Middle frontal gyrus (tissue), 1 donor: ENCODE data around the gene DECR2.
"Not testable (repeated sequence)": the region's sequence is repeated elsewhere in the genome, so short reads cannot be mapped to it uniquely, and the experiment has no call there.

Experiments used
- DNase-seq: peaks from one replicate; pipeline ENCODE4 v3.0.0-alpha.2; 2015; ENCODE audit warnings: low spot score; ENCODE audit errors: extremely low spot score

DECR2 gene, protein sequence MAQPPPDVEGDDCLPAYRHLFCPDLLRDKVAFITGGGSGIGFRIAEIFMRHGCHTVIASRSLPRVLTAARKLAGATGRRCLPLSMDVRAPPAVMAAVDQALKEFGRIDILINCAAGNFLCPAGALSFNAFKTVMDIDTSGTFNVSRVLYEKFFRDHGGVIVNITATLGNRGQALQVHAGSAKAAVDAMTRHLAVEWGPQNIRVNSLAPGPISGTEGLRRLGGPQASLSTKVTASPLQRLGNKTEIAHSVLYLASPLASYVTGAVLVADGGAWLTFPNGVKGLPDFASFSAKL

DNA sequence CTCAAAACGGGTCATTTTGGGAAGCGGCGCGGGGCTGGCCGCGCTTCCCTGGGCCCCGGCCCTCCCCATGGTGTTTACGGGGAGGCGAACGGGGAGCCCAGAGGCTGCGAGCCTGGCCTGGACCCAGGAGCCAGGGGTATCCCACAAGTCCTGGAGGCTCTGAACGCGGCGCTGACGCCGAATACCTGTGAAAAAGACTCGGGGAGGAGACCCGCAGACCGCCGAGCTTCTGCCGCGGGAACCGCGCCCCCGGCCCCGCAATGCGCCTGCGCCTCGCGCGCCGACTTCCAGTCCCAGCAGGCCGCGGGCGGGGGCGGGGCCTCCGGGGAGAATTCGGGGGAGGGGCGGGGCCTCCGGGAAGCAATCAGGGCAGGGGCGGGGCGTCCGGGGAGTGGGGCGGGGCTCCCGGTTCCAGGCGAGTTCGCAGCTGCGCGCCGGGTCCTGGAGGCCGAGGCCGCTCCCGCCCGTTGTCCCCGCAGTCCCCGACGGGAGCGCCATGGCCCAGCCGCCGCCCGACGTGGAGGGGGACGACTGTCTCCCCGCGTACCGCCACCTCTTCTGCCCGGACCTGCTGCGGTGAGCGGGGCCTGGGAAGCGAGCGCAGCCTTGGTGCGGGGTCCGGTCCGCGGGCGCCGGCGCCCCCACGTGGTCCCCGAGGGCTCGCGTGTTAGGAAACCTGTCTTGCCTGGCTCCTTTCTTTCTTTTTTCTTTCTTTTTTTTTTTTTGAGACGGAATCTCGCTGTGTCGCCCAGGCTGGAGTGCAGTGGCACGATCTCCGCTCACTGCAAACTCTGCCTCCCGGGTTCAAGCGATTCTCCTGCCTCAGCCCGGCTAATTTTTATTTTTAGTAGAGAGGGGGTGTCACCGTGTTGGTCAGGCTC lies at the start of gene DECR2:
TSS of gene DECR2 (plus strand) at position 418 of the 881 bp plus-strand sequence. CDS start at position 497, 79 bp downstream.
- peak; percentile 78 for DNase-seq

DNA sequence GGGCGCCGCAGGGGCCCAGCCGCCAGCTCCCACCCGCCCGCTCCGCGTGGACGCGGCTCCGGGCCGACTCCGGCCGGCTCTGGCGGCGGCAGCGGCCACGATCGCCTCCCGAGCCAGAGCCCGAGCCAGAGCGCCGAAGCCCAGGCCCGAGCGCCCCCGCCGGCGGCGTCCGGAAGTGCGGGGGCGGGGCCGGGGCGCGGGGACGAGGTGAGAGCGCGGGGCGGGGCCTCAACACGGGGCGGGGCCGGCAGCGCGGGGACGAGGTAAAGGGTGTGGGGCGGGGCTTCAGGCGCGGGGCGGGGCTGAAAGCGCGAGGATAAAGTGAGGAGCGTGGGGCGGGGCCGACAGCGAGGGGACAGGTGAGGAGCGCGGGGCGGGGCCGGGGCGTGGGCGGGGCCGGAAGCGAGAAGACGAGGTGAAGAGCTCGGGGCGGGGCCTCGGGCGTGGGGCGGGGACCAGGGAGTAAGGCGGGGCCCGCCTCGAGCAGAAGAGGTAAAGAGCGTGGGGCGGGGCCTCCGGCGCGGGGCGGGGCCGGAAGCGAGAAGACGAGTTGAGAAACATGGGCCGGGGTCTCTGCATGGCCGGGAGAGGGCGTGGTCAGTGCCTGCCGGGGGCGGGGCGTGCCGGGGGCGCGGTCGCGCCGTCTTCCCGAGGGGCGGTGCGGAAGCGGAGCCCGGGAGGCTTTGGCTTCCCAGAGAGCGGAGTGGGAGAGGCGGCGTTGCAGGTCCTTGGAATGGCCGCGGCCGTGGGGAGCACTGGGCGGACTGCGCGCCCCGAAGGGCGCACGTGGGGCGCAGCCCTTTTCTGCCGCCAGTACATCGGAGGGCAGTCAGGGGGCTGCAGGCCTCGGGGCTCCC lies 48.9 kb upstream of the DECR2 start, which contains the start of gene AXIN1:
TSS of gene AXIN1 (minus strand) at position 177 of the 857 bp plus-strand sequence. CDS start 5,698 bp downstream, outside the sequence.
- DNase-seq: peak; percentile 79

DNA sequence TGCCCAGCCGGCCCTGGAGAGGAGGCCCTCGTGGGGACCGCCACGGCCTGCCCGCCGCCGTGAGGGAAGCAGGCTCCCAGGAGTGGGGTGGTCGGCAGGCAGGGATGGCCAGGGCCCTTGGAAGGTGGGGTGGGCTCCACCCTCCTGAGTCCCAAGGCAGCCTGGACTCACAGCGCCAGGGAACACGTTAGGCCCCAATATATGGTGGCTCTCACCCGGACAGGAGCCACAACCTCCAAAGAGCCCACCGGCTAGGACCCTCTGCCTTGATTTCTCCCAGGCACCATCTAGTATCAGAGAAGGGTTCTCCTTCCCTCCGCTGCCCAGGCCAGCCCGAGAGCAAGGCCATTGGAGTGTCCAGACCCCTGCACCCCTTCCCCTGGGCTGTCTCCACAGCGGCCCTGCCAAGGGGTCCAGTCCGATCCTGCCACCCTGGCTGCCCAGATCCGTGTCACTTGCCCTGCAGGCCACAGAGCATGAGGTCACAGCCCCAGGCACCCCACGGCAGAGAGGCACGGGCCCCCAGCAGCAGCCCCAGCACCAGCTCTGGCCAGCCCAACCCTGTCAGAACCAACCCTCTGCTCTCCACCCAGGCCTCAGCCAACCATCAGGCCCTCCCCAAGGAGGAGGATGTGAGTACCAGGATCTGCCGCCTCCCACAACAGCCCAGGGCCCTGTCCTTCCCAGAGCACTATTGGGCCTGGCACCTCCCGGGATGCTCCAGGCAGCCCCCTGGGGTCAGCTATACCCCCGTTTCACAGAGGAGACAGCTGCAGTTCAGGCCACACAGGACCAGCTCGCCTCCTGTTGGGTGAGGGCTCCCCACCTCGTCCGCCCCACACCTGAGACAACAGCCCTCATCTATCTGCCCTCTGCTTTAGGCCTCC lies 48.0 kb upstream of the DECR2 start:
- no peak for DNase-seq

DNA sequence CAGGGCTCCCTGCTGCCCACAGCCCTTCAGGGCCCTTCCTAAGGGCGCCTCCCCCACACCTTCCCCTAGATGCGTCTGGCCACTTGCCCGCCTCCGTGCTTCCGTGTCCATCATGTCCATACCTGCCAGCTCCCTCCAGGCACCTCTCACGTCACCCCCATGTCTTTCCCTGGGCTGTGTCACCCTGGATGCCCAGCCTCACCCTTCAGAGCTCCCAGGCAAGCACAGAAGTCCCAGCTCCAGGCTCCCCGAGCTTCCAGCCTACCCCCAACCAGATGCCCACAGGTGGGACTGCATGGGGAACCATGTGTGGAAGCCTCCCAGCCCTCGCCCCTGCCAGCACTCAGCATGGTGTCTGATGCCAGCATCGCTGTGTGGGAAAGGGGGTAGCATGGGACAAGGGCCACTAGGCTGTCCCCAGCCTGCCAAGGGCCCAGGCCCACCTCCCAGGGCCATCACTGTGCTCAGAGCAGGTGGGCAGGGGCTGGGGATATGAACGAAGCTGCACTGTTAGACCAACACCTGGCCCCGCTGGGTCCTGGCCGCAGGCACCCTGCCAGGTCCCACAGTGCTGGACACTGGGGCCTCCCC lies 47.3 kb upstream of the DECR2 start:
- no peak for DNase-seq

DNA sequence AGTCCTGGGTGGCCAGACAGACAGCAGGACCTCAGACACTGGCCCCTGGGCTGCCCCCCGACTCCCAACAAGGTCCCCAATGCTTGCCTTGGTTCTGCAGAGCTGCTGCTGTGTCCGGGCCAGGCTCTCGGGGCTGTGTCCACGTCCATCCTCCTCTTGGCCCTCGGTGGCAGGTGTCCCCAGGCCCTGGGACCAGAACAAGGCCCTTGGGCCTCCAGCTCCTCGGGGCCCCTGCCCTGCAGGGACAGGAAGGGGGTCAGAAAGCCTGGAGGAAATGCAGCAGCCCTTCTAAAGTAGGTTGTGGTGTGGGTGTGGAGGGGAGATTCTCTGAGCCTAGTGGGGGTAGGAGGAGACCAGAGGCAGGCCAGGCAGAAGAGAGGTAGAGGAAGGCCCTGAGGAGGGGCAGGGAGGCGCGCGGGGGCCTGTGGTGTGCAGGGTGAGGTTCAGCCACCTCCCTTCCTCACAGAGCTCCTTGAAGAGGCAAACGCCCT lies 46.7 kb upstream of the DECR2 start:
- DNase-seq: no peak

DNA sequence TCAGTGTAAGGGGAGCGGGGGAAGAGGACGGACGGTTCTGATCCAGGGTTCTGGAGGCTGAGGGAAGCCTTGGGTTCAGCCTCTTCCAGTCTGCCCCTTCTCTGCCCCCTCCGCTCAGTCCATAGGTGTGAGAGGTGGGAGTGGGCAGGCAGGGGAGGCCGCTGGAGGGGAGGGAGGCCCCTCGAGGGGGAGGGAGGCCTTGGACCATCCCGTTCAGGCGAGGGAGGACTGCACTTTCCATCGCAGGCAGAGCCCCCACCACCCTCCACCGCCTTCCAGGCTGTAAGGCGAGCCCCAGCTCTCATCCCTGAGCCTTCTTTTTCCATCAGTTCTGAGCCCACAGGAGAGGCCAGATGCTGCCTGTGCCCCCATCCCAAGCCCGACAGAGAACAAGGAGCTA lies 44.9 kb upstream of the DECR2 start:
- no peak for DNase-seq

DNA sequence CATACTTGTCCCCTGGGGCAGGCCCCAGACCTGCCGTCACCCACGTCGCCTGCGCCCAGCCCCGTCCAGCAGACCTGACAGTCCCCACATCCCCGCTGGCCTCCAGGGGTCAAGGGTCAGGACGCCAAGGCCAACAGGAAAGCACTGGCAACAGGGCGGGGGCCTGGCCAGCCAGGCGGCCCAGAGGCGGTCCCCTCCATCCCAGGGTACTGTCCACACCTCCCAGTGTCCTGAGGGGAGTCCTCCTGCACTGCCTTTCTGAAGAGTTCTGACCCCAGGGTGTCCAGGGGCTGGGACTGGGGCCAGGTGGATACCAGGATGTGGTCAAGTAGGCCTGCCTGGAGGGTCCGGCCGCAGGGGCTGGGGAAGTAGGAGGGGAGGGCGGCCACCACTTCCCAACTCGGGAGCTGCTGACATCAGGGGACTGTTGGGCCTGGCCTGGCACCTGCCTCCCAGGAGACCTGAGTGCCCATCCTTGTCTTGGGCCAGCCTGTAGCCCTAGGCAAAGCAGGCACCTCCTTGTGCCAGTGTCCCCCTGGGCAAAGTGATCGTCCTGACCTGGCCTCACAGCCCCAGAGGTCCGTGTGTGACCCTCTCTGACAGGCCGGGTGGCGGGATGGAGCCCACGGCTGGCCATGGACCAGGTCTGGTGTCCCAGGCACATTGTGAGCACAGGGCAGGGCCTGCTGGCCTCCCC lies 42.5 kb upstream of the DECR2 start:
- DNase-seq: no peak

DNA sequence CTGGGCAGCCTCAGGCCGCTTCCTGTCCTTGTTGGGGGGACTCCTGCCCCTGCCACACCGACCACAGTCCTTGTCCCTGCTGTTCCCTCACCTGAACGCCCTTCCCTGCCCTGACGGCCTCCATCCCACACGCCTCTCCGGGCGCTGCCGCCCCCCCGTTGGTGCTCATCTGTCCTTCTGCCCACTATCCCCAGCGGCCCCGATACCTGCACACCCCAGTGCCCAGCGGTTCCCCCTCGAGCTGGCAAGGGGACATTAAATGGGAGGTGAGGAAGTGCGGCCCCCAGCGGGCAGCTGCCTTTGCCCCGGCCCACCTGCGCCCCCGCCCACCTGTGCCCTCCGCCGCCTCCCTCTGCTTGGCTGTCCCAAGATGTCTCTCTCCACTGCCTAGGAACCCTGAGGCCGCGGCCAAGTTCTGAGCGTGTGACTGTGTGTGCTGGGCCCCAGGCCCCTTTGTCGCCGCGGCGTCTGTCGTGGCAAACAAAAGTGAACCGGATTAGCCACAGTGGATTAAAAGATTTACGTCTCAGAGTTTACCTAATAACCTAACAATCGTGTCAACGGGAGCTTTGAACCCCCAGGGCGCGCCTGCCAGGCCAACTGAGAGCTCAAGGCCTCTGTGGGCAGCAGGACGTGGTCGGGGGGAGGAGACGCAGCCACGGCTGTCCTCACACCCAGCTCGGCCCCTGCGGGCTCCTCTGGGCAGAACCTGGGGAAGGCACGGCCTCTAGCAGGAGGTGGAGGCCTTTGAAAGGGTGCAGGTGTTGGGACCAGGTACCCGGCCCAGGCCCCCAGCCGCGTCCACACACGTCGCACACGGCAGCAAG lies 41.6 kb upstream of the DECR2 start:
- DNase-seq: no peak

DNA sequence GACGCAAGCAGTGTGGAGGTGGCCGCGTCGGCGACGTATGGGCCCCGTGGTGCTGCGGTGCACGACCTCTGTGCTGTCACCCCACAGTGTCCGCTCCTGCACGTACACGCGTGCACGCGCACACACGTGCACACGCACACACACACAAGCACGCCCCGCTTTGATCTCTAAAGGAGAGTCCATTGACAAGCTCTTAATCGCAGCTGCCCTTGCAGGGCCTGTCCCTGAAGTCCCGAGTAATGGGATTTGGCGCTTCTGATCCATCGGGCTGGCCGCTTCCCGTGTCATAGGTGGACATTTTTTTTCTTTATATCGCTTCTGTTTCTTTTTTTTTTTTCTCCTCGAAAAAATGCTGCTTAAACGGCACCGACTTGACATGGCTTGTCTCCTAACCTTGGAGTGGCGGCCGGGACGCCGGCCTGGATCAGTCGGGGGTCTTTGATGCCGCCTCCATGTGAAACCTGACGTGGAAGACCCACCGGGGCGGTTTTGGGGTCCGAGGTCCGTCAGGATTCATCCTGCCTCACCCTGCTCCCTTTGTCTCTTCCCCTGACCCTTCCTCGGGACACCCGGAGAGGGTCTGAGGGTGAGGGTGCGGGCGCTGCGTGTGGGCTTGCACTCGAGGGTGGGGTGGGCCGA lies 40.9 kb upstream of the DECR2 start:
- DNase-seq: no peak

DNA sequence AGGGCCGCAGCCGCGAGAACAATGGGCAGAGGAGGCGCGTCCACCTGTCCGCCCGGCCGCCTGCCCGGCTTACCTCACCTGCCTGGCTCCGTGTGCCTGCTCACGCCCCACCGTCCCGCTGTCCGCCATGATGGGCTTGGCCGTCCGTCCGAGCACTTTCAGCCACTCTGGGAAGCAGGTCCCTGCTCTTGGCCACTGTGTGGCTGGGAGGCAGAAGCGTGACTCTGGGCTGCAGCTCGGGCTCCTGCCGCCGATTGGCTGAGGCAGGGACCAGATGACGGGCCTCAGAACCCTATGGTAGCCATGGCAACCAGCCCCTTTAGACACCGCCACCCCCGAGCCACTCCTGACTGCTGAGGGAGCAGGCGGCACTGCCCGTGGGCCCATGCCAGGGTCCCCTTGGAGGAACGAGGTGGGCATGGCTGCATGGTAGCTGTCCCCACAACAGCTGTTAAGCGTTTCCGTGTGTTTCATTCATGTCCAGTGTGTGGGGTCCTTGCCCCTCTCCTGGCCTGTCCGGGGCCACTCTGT lies 40.3 kb upstream of the DECR2 start:
- DNase-seq: peak; percentile 54

DNA sequence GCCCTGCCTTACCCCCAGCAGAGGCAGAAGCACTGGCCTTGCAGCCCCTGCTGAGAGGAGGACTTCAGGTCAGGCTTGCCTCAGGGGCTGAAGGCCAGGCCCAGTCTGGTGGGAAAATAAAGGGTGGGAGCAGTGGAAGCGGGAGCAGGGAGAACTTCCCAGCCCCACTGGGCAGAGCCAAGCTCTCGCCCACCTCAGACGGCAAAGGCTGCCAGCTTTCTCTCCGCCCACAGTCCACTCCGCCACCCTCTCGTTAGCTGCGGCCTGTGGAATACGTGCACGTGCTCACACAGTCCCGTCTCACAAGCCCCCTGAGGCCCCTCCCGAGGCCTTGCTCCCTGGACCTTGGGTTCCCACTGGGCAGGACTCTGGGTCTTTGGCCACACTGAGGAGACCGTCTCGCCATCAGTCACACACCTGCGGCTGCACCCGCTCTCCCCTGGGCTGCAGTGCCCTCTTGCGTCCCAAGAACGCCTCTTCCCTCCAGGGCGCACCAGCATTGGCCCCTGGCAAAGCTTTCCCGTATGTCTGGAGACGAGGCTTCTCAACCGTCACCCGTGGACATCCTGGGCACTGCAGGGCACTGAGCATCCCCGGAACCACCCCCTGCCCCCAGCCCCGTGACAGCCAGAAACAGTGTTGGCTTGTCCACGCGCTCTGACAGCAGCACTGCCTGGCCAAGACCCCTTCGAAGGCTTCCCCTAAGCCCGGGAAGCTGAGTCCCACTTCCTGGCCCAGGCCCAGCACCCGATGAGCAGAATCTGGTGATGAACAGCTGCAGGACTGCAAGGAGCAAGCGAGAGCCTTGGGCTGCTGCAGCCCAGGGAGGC lies 39.6 kb upstream of the DECR2 start:
- DNase-seq: peak; percentile 38

DNA sequence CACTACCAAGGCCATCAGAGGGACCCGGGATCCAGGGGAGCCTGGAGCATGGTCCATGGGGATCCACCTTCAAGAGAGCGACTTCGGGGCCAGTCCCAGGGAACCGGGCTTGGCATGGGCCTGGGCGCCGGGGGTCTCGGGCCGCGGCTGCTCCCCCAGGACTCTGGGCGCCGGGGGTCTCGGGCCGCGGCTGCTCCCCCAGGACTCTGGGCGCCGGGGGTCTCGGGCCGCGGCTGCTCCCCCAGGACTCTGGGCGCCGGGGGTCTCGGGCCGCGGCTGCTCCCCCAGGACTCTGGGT lies 39.0 kb upstream of the DECR2 start:
- not testable (repeated sequence) for DNase-seq

DNA sequence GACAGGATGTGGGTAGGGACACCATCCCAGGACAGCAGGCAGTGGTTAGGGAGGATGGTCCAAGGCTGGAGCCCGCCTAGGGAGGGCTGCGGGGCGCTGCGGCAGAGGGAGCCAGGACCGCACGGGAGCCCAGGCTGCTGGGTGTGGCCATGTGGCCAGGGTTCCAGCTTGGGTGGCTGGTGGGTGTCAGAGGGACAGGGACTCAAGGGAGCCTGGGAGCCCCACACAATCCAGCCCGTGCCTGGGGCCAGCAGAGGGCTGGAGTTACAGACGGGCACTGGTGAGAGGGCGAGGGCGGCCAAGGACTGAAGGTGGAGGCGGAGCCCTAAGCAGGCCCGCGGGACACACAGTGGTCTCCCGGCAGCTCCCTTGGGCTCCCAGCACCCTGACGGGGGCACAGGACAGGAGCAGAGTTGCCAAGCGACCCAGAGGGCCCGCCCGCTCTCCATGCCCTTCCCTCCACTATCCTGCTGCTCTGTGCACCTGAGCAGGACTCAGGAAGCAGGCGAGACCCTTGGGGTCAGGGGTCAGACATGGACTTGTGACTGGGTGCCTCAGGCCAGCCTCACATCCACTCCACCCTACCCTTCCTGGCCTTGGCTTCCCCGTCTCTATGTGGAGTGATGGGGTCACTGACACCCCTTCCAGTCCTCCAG lies 38.4 kb upstream of the DECR2 start:
- DNase-seq: no peak

DNA sequence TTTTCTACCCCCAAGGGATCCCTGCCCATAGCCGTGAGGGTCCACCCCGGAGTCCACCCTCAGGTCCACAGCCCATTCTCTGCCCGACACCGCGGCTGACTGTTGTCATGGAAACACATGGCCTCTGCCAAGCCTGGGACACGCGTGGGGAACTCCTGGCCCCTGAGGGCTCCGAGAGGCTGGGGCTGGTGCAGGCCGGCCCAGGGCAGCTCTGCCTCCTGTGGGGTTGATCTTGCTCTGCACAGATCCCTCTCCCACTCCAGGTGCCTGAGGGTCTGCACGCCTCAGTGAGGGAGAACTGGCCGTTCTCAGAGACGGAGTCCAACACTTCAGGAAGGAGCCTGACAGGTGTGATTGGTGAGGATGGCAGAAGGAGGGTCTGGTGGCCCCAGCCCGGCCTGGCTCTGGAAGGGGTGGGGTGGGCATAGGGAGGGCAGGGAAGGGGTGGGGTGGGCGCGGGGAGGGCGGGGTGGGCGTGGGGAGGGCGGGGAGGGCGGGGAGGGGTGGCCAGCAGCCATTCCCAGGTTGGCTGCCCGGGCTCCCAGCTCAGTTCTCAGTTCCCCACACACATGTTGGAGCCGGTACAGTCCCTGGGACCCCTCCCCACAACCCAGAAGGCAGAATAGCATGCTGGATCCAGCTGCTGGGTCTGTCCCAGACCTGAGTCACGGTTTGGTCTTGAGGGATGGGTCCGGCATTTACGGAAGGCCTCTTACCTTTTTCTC lies 37.8 kb upstream of the DECR2 start:
- no peak for DNase-seq

DNA sequence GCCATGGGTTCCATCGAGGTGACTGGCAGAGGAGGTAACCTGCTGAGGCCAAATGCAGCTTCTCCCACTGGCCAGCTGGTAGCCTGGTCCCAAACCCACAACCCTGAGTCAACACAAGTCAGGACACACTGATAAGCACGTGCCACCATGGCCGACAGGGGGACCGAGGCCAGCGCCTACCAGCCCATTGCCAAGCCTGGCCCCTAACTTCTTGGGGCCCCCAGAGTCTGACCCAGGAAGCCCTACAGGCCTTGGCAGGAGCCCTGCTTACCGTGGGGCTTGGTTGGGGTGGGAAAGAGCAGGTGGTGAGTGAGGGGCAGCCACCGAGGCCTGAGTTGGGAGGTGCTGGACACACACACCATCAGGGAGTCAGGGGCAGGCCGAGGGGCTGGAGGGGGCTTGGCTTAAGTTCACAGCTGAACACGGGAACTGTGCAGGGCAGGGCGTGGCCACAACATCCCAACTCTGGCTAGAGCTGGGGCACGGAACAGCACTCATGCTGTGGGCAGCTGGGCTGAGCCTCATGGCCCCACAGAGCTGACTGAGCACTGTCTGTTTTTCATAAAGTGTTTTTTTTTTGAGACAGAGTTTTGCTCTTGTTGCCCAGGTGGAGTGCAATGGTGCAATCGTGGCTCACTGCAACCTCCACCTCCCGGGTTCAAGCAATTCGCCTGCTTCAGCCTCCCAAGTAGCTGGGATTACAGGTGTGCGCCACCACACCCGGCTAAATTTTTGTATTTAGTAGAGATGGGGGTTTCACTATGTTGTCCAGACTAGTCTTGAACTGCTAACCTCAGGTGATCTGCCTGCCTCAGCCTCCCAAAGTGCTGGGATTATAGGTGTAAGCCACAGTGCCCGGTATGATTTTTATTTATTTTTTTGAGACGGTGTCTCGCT lies 36.8 kb upstream of the DECR2 start:
- DNase-seq: no peak
